ENCODE measurements around the gene TMEM14C.

DNA sequence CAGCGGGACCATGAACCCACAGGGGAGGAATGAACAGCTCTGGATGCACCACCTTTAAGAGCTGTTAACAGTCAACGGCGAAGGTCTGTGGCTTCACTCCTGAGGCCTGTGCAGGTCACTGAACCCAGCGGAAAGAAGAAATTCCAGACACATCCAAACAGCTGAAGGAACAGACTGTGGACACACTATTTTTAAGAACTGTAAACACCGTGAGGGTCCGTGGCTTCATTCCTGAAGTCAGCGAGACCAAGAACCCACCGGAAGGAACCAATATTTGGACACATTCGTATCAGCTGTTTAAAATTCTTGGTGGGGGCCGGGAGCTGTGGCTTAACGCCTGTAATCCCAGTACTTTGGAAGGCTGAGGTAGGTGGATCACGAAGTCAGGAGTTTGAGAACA is 19.4 kb downstream of the TMEM14C start:
- TF ChIP-seq POLR2A (IDR thresholded peaks at IDR 0.05) = no peak
- TF ChIP-seq, protein P1, sequence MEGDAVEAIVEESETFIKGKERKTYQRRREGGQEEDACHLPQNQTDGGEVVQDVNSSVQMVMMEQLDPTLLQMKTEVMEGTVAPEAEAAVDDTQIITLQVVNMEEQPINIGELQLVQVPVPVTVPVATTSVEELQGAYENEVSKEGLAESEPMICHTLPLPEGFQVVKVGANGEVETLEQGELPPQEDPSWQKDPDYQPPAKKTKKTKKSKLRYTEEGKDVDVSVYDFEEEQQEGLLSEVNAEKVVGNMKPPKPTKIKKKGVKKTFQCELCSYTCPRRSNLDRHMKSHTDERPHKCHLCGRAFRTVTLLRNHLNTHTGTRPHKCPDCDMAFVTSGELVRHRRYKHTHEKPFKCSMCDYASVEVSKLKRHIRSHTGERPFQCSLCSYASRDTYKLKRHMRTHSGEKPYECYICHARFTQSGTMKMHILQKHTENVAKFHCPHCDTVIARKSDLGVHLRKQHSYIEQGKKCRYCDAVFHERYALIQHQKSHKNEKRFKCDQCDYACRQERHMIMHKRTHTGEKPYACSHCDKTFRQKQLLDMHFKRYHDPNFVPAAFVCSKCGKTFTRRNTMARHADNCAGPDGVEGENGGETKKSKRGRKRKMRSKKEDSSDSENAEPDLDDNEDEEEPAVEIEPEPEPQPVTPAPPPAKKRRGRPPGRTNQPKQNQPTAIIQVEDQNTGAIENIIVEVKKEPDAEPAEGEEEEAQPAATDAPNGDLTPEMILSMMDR (IDR thresholded peaks at IDR 0.05) = no peak
- TF ChIP-seq EP300 (IDR thresholded peaks at IDR 0.05) = no peak

Measured in tibial nerve (tissue), 4 donors.